Measurements from ENCODE around the gene SOWAHB. TPM values are rescaled to one million over a fixed set of nuclear protein-coding genes. Genes with fewer than 3 reads are reported as not detected.

Gene SOWAHB, protein sequence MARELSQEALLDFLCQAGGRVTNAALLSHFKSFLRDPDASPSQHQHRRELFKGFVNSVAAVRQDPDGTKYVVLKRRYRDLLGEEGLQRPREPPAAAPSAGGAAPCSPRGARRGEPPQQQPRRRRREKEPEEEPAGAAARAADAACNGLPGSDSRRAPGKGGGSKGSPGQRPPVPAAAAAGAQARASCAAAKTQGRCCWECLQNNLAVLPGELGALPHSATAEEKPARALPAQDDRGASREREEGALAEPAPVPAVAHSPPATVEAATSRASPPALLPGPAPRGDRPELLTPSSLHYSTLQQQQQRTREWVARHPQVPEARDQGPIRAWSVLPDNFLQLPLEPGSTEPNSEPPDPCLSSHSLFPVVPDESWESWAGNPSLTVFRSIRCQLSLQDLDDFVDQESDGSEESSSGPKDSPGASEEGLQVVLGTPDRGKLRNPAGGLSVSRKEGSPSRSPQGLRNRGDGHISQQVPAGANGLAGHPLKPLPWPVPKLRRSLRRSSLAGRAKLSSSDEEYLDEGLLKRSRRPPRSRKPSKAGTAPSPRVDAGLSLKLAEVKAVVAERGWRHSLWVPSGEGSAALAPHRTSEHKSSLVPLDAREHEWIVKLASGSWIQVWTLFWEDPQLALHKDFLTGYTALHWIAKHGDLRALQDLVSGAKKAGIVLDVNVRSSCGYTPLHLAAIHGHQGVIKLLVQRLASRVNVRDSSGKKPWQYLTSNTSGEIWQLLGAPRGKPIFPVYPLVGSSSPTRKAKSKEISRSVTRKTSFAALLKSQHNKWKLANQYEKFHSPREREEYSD
- 0.78 TPM for polyA plus RNA-seq (2012; ENCODE audit: missing spikeins)

DNA sequence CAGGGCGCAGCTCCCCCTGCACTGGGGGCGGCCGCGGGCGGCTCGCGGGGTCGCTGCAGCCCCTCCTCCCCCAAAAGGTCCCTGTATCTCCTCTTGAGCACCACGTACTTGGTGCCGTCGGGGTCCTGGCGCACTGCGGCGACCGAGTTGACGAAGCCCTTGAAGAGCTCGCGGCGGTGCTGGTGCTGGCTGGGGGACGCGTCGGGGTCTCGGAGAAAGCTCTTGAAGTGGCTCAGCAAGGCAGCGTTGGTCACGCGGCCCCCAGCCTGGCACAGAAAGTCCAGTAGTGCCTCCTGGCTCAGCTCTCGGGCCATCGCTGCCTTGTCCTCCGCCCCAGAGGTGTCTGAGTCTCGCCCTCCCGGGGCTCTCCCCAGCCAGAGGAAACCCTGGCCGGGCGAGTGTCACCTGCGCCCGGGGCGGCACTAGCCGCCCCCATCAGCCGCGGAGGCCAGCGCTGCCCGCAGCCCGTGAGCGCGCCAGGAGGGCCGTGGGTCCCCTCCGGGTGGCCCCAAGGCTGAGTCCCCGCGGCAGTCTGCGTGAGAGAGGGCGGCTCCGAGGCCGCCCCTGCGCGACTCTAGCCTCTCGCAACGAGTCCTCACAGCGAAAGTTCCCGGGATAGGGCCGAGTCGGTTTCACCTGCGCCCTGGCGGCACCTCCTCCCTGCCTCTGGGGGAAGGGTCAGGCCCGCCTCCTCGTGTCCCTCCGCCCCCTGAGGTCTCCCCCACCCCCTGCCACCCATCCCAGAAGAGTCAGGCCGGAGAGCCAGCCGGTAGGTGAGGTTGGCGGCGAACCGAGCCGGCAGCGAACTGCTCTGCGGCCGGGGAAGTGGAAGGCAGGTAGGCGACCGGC, at the start of gene SOWAHB:
Gene SOWAHB, minus strand, starts transcription at position 609 of the 849 bp plus-strand sequence. Its CDS starts 295 bp downstream, at position 314.
- DNase-seq (ENCODE audit: insufficient read length): peak; percentile 44
- FAIRE-seq: peak; percentile 88
- TF ChIP-seq POLR2AphosphoS5 (IDR thresholded peaks at IDR 0.05; ENCODE audit: low read depth, low read length) (no peak), TAF1 (IDR thresholded peaks at IDR 0.05; ENCODE audit: borderline replicate concordance, low read depth, low read length) (no peak)

DNA sequence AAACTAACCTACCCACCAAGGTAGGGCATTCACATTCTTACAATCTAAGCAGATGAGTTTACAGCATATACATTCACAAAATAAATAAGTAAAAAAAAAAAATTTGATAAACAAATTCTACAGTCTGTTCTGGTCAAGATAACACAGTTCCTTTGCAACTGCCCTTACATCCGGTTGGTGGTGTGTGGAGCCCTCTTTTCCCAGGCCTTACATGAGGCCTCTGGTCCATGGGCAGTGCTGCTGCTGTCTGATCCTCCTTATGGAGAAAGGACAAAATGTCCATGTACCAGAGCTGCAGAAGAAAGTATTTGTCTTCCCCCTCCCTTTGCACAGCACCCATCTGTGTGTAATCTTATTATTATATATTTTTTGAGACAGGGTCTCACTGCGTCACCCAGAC, 49.4 kb upstream of the SOWAHB start:
- no peak for TF ChIP-seq POLR2AphosphoS5 (IDR thresholded peaks at IDR 0.05; ENCODE audit: low read depth, low read length)
- no peak for TF ChIP-seq POLR2A (IDR thresholded peaks at IDR 0.05; ENCODE audit: low read depth, low read length)
- TF ChIP-seq TAF1 (IDR thresholded peaks at IDR 0.05; ENCODE audit: borderline replicate concordance, low read depth, low read length): no peak
- FAIRE-seq (no peak), DNase-seq (ENCODE audit: insufficient read length) (no peak)

DNA sequence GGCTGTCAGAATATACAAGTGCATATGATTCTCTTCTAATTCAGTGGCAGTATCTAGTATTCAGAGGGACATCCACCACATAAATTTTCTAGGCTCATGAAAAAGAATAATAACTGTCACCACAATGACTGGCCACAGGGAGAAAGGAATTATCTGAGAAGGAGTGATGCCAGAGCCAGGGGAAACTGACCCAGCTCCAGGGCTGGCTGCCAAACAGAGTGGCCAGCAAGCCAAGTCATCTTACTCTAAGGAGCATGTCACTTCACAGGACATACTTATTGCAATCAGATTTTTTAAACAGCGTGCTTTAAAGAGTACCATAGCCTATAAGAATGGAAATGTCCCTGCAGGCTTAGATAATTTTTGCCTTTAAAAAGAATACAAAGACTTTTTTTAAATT, 45.8 kb upstream of the SOWAHB start:
- no peak for TF ChIP-seq TAF1 (IDR thresholded peaks at IDR 0.05; ENCODE audit: borderline replicate concordance, low read depth, low read length)
- TF ChIP-seq POLR2A (IDR thresholded peaks at IDR 0.05; ENCODE audit: low read depth, low read length): no peak
- no peak for TF ChIP-seq POLR2AphosphoS5 (IDR thresholded peaks at IDR 0.05; ENCODE audit: low read depth, low read length)
- FAIRE-seq: no peak
- DNase-seq (ENCODE audit: insufficient read length): no peak

DNA sequence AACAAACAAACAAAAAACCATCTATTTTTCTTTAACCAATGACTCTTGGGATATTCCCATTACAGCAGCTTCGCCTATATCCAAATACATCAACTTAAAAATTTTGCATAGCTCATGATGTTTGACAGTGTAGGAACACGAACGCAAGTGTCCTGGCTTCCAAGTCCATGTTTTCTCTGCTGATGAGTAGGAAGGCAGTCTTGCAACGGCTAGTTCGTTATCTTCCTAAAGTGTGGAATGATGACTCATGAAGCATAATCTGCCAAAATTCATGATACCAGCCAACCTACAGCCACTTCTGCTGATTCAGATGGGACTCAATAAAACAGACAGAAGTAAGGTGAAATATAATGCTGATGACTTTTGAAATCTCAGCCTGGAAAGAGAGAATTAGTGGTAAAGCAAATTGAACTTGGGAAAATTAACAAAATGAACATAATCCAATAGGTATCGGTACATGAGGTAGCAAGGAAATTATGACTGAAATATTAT, 45.2 kb upstream of the SOWAHB start:
- TF ChIP-seq POLR2AphosphoS5 (IDR thresholded peaks at IDR 0.05; ENCODE audit: low read depth, low read length): no peak
- TF ChIP-seq POLR2A (IDR thresholded peaks at IDR 0.05; ENCODE audit: low read depth, low read length): no peak
- TF ChIP-seq TAF1 (IDR thresholded peaks at IDR 0.05; ENCODE audit: borderline replicate concordance, low read depth, low read length): no peak
- no peak for DNase-seq (ENCODE audit: insufficient read length)
- FAIRE-seq: no peak

DNA sequence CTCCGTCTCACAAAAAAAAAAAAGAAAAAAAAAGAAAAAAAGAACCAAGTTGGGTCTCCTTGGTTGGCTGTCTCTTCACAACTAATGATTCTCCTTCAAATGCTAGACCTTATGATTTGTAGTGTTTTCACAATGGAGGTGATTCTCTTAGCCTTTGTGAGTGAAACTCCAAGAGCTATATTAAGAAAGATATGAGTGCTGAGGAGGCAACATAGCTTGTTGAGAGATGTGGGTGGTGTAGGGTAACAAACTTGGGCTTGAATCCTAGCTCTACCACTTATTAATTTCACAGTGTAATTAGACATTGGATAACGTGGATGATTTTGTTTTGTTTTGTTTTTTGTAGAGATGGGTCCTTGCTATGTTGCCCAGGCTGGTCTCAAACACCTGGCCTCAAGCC, 41.2 kb upstream of the SOWAHB start:
- DNase-seq (ENCODE audit: insufficient read length) (no peak), FAIRE-seq (no peak)
- TF ChIP-seq TAF1 (IDR thresholded peaks at IDR 0.05; ENCODE audit: borderline replicate concordance, low read depth, low read length) (no peak), POLR2AphosphoS5 (IDR thresholded peaks at IDR 0.05; ENCODE audit: low read depth, low read length) (no peak), POLR2A (IDR thresholded peaks at IDR 0.05; ENCODE audit: low read depth, low read length) (no peak)

DNA sequence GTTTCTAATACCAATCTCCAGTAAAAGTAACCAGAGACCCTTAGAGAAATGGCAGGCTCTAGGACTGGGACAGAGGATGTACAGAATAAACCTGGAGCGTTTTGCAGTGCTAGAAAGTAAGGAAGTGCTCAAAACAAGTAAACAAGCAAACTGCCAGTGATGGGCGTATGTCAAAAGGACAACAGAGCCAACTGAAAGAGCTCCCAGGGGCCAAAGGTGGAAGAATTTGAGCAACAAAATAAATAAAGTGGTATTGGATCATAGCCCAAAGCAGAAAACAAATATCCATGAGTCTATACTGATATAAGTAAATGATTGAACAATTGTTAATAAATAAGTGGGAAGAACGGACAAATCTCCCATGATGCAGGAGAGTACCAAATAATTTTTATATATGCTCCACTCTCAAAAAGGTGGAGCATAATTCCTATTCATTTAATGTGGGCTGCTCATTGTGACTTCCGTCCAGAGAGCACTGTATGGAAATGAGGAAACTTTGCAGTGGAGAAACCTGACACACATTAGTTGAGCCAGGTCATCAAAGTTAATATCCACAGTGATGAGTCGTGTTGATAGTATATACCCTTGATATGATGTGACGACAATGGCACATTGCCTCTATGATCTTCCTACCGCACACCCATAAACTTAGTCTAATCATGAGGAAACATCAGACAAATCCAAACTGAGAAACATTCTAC, 33.8 kb upstream of the SOWAHB start:
- FAIRE-seq (no peak), DNase-seq (ENCODE audit: insufficient read length) (no peak)
- TF ChIP-seq POLR2A (IDR thresholded peaks at IDR 0.05; ENCODE audit: low read depth, low read length) (no peak), POLR2AphosphoS5 (IDR thresholded peaks at IDR 0.05; ENCODE audit: low read depth, low read length) (no peak), TAF1 (IDR thresholded peaks at IDR 0.05; ENCODE audit: borderline replicate concordance, low read depth, low read length) (no peak)

DNA sequence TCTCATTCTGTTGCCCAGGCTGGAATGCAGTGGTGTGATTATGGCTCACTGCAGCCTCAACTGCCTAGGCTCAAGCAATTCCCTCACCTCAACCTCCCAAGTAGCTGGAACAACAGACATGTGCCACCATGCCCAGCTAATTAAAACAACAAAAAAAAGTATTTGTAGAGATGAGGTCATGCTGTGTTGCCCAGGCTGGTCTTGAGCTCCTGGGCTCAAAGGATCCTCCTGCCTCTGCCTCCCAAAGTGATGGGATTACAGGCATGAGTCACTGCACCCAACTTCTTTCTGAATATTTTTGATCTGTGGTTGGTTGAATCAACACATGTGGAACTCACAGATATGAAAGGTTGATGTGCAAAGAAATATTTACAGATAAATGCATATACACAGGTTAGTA, 33.1 kb upstream of the SOWAHB start:
- DNase-seq (ENCODE audit: insufficient read length): no peak
- FAIRE-seq: no peak
- TF ChIP-seq POLR2A (IDR thresholded peaks at IDR 0.05; ENCODE audit: low read depth, low read length) (no peak), POLR2AphosphoS5 (IDR thresholded peaks at IDR 0.05; ENCODE audit: low read depth, low read length) (no peak), TAF1 (IDR thresholded peaks at IDR 0.05; ENCODE audit: borderline replicate concordance, low read depth, low read length) (no peak)

DNA sequence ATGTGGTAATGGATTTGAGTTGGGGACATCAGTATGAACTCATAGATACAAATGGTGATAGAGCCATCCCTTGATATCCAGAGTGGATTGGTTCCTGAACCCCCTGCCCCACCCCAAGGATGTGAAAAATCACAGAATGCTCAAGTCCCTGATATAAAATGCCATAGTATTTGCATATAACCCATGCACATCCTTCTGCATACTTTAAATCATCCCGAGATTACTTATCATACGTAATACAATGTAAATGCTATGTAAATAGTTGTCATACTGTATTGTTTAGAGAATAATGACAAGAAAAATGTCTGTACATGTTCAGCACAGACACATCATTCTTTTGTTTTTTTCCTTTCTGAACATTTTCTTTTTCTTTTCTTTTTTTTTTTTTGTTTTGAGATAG, 32.7 kb upstream of the SOWAHB start:
- TF ChIP-seq POLR2AphosphoS5 (IDR thresholded peaks at IDR 0.05; ENCODE audit: low read depth, low read length): no peak
- TF ChIP-seq TAF1 (IDR thresholded peaks at IDR 0.05; ENCODE audit: borderline replicate concordance, low read depth, low read length): no peak
- FAIRE-seq (no peak), DNase-seq (ENCODE audit: insufficient read length) (no peak)

DNA sequence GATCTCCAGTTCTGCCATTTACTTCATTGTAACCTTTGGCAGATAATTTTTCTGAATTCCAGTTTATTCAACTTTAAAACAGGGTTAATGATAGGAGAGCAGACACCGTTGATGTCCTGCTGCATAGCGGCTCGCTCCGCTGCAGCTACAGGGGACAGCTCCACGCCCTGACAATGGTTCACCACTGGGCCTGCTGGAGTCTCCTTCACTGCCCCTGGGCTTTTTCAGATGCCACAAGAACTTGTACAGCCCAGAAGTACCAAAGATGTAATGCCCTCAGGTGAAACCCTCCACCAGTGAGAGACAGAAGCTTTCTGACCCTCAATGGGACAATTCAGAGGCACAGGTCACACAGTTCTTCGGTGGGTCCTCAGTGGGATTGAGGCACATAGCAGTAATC, 28.9 kb upstream of the SOWAHB start:
- TF ChIP-seq TAF1 (IDR thresholded peaks at IDR 0.05; ENCODE audit: borderline replicate concordance, low read depth, low read length): no peak
- TF ChIP-seq POLR2AphosphoS5 (IDR thresholded peaks at IDR 0.05; ENCODE audit: low read depth, low read length): no peak
- no peak for TF ChIP-seq POLR2A (IDR thresholded peaks at IDR 0.05; ENCODE audit: low read depth, low read length)
- FAIRE-seq: no peak
- DNase-seq (ENCODE audit: insufficient read length): no peak

DNA sequence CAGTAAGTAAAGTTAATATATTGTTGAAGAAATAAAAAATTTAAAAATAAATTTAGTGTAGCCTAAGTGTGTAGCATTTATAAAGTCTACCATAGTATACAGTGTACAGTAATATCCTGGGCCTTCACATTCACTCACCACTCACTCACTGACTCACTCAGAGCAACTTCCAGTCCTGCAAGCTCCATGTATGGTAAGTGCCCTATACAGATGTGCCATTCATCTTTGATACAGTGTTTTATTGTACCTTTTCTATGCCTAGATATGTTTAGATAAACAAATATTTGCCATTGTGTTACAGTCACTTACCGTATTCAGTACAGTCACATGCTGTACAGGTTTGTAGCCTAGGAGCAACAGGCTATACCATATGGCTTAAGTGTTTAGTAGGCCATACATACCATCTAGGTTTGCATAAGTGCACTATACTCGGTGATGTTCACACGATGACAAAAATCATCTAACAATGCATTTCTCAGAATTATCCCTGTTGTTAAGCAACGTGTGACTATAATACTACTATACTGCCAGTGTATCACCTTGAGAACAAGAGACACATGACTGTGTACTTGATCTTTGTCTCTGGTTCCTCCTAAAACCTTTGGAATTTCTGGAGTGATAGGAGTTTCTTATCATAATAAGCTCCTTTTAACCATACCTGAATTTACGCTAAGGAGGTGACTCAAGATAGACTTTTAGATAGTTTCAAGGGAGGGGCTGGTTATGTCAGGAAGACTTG, 25.8 kb upstream of the SOWAHB start:
- TF ChIP-seq POLR2AphosphoS5 (IDR thresholded peaks at IDR 0.05; ENCODE audit: low read depth, low read length): no peak
- no peak for DNase-seq (ENCODE audit: insufficient read length)
- FAIRE-seq: no peak
